CD1c-positive myeloid dendritic cell (primary cell): ENCODE measurements around the gene LRIG2.
"Not testable (repeated sequence)": the region's sequence is repeated elsewhere in the genome, so short reads cannot be mapped to it uniquely, and the experiment has no call there.

Source experiments
- DNase-seq: peaks from one replicate; pipeline ENCODE4 v3.0.0-alpha.2; 2016; ENCODE audit errors: extremely low spot score

Gene LRIG2

DNA sequence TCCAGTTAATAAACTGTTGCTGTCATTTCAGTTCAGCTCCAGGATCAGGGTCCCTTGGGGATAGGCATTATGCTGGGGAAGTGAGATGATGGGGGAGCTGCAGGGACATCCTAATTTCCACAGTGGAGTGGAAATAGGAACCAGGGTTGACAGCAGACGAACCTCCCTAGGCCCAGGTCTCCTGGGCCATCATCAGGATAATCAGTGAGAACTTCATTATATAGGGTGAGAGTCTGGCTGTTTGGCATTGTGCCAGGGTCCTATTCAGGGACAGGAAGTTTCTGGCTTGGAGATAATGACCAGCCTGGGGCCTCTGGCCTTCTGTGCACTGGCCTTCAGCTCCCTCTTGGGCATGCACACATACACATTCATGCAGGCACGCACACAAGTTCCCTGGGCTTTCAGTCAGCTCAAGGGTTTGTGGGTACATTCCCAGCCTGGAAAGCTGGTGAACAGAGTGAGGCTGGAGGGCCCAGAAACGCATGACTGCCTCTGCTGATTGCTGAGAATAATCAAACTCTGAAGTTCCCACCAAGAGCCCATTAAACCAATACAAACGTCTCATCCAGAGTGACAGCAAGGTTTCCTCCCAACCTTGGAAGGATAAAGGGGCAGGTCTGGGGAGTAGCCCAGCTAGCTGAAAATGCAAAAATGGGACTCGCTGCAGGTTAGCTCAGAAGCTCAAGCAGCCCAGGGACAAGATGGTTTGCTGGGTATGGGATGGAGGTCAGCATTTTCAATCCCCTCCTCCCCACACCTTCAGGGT is 13.9 kb upstream of the LRIG2 start:
- DNase-seq, result no peak

DNA sequence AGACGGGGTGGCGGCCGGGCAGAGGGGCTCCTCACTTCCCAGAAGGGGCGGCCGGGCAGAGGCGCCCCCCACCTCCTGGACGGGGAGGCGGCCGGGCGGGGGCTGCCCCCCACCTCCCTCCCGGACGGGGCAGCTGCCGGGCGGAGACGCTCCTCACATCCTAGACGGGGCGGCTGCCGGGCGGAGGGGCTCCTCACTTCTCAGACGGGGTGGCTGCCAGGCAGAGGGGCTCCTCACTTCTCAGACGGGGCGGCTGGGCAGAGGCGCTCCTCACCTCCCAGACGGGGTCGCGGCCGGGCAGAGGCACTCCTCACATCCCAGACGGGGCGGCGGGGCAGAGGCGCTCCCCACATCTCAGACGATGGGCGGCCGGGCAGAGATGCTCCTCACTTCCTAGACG is 9.5 kb upstream of the LRIG2 start:
- not testable (repeated sequence) for DNase-seq

DNA sequence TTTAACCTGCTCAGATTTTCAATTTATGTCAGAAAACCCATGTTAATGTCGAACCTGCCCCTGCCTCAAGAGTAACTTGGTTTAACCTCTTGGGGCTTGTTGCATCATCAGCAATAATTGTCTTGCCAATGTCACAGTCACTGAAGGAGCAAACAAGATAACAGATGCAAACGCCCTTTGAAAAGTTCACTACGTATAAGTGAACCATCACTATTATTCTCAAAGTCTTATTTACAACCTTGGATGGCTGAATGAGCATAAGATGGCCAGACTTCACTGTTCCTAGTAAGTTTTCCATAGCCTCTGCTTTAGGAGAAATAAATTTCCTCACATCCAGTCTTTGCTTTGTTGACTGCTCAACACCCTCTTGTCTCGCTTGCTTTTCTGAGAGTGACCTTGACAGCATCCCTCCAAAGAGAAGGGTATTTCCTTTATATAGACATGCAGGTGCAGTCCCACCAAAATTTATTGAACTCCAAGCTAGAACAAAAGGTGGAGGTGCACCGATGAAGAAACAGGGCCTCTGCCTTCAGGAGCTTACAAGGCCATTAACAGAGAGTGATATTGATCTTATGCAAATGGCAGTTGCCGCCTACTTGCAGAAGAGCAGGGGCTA is 749 bp upstream of the LRIG2 start:
- DNase-seq, result no peak

DNA sequence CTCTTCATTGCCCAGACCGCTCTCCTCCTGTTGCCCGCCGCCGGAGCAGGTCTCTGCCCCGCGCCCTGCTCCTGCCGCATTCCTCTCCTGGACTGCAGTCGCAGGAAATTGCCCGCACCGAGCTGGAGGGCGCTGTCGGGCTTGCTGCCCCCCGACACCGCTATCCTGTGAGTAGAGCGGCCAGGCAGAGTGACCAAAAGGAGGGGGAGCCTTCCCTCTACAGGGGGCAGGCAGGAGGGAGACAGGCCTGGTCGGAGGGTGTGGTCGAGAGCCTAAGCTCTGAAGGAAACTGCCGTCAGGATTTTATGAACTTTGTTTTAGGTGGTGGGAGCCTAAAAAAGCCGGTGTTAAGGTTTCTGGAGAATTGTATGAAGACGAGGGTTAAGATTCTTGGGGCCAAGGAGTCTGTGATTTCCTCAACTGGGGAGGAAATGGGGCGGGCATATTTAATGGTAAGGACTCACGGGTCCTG is 517 bp downstream of the LRIG2 start:
- DNase-seq, result no peak

DNA sequence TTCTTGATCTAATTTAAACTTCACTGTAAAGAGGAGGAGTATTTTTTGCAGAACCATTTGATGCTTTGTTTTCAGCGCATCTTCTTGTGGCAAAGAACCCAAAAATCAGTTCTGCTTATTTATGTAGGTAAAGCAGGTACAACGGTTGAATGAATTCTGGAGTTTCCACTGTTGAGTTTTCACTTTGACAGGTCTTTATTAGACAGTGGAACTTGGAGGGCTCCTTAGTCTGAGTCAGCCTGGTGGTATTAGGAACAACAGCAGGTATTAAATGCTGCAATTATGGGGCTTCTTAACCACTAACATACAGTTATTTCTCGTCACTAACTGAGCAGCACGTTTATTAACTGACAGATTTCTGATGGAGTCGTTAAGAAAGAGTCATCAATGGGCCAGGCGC is 1.2 kb downstream of the LRIG2 start:
- DNase-seq, result no peak

DNA sequence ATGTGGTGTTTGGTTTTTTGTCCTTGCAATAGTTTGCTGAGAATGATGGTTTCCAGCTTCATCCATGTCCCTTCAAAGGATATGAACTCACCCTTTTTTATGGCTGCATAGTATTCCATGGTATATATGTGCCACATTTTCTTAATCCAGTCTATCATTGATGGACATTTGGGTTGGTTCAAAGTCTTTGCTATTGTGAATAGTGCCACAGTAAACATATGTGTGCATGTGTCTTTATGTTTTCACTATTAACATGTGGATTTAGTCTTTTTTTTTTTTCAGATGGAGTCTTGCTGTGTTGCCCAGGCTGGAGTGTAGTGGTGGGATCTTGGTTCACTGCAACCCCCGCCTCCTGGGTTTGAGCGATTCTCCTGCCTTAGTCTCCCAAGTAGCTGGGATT is 5.0 kb downstream of the LRIG2 start:
- DNase-seq, result not testable (repeated sequence)

DNA sequence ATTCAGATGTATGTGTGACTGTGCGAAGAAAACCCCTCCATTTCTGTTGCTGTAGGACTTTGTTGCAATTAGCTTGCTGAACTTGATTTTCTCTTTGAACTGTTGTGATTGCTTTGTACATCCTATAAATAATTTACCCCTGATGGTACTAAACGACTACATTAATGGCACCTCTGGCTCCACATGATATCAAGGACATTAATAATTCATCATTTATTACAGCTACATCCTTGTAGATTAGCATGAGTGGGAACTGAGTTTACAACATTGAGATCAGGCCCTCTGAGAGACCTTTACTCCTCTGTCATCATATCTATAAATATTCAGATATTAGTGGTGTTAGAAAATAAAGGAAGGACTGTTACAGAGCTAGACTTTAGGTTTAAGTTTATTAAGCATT is 13.5 kb downstream of the LRIG2 start:
- DNase-seq, result no peak

DNA sequence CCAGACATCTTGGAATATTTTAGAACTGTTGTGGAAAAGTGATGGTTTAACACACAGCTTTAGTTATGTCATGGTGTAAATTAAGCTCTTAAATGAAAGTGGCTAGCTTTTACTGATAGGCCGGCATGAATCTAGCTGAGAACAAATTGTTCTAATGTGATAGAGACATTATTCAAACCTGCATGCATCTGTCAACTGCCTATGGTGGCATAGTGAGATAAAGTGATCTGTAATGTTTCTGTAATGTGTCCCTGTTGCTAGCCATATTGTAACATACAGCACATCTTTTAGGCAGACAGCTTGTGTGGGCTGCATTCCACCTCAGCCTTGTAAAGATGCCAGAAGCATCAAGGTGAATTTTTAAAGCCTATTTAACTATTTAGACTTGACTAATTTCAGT is 16.0 kb downstream of the LRIG2 start:
- no peak for DNase-seq

DNA sequence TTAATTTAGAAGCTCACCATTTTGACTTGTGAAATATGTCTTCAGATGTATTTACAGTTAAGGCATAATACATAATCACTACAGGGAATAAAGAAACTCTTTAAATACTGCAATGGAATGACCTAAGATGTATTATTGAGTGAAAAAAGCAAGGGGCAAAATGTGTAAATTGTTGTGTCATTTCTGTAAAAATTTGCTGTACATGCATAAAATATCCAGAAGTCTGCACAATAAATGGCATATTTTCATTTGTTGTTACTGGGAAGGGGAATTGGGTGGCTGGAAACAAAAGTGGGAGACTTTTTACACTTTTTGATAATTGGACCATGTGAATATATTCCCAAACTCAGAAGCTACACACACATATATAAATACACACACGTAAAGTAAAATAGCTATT is 17.1 kb downstream of the LRIG2 start:
- DNase-seq, result no peak

DNA sequence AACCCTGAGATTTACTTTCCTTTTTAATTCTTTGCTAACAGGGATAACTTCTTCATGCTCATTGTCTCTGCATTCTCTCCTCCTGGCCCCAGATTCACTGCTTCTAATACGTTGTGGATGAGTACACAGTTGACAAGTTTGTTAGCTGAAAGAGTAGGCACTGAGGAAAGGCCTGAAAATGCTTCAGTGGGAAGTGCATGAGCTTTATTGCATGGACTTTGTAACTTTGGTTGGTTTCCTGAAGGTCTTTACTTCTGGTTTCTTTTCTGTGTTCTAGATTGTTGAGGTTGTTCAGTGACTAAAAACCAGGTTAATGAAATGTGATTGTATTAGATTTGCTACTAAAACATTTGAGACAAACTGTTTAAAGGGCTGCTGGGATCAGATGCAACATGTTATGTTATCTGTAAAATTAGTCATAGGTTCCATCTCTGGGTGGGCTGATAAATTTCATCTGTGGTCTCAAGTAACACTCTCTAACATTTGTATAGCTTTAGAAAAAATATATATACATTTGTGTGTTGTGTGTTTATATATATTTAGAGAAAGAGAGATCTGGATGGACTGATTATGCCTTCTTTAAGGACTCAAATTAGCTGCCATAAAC is 19.1 kb downstream of the LRIG2 start:
- no peak for DNase-seq

DNA sequence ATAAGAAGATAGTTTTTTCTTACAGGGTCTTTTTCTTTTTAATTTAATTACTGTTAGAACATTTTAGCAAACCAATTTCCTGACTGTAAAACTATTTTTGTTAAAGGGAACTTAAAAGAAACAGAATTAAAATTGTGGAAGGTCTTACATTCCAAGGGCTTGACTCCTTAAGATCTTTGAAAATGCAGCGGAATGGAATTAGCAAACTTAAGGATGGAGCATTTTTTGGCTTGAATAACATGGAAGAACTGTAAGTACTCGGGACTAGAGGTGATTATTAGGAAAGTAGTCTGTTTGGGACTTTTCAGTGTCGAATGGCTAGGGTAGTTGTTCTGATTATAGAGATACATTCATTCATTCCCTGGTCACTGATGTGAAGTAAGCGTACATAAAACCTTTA is 21.5 kb downstream of the LRIG2 start:
- no peak for DNase-seq

DNA sequence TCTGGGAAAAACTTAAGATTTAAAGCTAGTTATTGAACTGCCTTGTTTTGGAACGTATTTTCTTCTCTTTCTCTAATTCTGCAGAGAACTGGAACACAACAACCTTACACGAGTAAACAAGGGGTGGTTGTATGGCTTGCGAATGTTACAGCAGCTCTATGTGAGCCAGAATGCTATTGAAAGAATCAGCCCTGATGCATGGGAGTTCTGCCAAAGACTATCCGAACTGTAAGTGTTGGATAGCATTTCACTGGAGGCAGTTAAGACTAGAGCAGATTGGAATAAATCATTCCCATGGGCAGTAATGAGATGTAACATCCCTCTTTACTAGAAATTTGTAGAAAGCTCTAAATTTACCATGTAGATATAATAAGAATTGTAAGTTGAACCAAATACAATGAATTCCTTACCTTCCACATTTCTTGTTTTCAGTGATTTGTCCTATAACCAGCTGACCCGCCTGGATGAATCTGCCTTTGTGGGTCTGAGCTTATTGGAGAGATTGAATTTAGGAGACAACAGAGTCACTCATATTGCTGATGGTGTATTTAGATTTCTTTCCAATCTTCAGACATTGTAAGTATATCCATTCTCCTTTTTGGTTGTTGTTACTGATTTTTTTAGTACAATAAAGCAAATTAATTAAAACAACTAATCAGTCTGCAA is 22.9 kb downstream of the LRIG2 start:
- no peak for DNase-seq

DNA sequence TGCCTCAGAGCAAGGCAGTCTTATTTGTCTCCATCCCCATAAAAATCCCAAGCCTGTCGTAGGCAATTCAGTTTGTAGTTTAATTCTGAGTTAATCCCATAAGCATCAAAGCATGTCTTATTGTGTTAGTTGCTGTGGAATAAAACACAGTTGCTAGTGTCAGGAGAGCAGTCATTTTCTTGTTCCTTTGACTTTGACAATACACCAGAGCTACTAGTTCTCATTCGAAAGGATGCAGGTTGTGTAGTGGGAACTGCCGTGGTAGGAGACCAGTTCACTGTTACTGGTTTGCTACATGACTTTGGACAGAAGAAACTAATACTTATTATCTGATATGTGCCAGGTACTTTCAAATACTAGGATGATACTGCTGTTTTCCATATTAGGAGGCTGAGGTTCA is 23.5 kb downstream of the LRIG2 start:
- DNase-seq, result no peak

DNA sequence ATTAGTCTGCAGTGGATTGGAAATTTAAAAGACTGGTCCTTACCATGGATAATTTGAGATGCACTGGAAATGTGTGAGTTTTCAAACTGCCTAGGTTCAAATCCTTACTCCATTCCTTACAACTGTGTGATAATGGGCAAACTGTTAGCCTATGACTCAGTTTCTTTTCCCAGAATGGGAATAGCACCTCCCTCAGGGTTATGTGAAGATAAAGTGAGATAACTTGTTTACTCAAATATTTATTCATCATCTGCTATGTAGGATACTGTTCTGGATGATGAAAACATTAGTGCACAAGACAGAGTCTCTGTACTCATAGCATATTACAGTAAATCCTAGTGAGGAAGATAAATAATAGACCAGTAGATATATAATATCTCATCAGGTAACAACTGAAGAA is 28.6 kb downstream of the LRIG2 start:
- no peak for DNase-seq

DNA sequence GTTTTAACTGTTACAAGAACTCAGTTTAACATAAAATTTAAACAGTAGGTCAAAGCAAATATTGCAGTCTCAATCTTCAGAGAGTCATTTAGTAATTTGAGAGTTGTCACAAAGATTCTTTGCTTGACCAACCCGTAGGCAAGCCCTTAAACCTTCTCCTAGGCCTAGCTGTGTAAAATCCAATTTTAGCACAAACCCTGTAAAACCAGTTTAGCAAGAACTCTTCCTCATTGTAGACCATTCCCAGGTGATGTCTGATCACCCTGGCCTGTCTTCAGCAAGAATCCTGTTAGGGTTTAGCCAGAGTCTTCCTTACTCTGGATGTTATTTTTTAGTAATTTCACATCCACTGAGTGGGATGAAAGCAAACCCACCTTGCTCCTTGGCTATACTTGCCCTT is 30.1 kb downstream of the LRIG2 start:
- DNase-seq, result no peak

DNA sequence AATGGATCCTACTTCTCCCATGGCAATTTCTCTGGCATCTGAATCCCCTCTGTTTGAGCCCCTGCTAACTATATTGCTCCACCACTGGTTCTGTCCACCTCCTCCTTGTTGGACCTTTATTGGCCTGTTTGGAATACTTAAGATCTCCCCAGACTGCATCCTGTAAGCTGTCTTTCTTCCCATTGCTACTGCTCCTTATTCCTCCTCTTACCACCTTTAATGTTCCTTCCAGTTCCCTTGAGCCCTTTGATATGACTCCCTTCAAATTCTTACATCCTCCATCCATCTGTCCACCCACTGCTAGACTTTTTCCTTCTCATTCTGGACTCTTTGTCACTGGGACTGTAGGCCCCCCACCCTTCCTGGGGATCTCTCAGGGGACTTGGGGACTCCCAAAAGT is 31.0 kb downstream of the LRIG2 start:
- no peak for DNase-seq

DNA sequence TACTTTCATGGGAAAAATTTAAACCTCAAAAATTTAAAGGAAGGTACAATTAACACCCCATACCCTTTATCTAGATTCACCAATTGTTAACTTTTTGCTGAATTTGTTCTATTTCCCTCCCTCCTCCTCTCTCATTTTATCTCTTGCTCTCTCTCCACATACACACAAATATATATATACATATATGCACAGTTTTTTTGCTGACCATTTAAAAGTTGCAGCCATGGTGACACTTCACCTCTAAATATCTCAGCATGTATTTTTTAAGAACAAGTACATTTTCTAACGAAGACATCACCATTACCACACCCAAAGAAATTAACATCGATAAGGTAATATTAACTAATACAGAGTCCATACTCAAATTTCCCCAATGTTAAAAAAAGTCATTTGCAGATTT is 33.9 kb downstream of the LRIG2 start:
- DNase-seq, result no peak

DNA sequence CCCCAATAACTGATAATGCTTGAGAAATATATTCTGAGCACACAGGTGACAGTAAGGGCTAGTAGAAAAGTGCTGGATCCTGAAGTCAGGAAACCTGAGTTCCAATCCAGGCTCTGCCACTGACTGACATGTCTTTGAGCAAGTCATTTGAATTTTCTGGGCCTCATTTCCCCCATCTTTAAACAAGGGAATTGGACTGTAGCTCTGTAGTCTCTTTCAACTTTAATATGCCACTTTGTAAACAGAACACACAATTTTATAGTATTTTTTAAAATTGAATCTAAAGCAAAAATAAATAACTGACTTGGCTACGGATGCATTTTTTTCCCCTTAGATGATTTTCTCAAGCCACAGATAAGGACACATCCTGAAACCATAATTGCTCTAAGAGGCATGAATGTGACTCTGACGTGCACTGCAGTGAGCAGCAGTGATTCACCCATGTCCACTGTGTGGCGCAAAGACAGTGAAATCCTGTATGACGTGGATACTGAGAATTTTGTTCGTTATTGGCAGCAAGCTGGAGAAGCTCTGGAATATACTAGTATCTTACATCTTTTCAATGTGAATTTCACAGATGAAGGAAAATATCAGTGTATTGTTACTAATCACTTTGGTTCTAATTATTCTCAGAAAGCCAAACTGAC is 37.0 kb downstream of the LRIG2 start:
- DNase-seq, result no peak

DNA sequence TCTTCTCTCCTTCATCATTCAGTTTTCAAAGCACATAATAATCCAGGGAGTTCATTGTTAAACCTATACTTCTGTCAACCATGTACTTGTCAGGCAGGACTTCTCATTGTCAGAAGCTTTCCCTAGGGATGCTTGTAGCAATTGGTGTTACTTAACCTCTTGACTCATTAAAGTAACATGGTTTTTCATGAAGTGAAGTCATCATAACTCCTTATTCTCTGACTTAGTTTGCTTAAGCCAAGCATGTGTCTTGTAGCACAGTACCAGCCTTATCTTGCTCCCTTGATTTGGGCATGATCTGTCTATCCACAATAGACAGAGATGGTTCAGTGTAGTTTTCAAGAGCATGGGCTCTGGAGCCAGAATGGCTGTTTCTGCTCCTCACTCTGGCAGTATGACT is 45.3 kb downstream of the LRIG2 start:
- no peak for DNase-seq

DNA sequence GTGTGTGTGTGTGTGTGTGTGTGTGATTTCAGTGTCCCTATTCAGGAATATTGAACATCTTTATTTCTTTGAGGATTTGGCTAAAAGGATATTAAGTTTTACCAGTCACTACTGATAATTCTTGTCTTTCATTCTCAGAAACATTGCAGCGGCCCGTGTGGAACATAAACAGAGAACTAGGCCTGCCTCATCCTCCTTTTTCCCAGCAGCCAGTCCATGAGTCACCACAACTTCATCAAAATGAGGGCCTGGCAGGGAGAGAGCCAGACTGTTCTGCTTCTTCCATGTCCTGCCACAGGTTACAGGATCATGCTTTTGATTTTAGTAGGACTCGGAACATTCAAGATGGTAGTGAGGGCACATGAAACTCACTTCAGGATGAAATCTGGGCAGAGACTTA is 50.7 kb downstream of the LRIG2 start:
- DNase-seq, result no peak

DNA sequence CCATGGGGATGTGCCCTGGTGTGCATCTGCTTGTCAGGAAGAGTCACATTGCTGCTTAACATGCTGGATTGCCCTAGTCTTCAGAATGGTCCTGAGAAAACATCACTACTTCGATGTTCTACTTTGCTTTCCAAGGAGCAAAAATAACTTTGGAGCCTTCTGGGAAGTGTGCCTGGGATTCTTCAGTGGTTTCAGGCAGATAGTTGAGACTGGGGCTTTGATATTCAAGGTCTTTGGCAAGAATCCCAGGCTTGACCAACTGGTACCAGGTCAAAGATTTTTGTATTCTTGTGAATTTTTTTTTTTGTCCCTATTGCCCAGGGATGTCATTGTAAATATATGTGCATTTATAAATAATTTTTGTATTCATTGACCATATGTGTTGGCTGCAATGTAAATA is 51.4 kb downstream of the LRIG2 start:
- no peak for DNase-seq

DNA sequence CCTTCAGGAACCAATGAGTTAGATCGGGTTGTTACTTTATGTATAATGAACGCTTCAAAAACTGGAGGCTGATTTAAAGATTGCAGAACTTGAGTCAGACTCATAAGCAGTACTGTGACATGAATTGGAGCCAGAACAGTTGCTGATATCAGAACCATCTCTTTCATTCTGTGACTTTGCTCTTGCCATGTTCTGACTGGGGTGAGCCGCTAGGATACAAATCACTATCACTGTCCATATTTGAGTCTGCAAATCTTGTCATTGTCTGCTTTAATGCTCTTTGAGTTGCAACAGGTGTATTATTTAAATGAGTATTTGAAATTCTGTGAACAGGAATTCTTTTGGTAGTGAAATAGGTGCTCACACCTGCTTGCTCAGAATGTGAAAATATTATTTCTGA is 52.5 kb downstream of the LRIG2 start:
- DNase-seq, result no peak
